ENCODE results near the gene SPRED2. TPM values are rescaled to one million over a fixed set of nuclear protein-coding genes. Genes with fewer than 3 reads are reported as not detected.

Gene SPRED2
- polyA plus RNA-seq, 1 donor from 2014 or later, result 5.3 TPM

GRCh38 chr2:65383541-65384488 is 48.6 kb downstream of the SPRED2 start:
- Histone ChIP-seq H2AFZ (ENCODE audit: low read depth, low read length) (no peak overlapping the region), H3K9me3 (ENCODE audit: low read length) (no peaks in the 10 kb centered on the region), H4K20me1 (ENCODE audit: insufficient read depth) (no peaks in the 10 kb centered on the region), H3K4me2 (ENCODE audit: low read length) (no peak overlapping the region), H3F3A (ENCODE audit: insufficient read depth, low read length, poor library complexity, severe bottlenecking) (no peaks in the 10 kb centered on the region), H3K27ac (ENCODE audit: low read length) (no peak overlapping the region), H3K9ac (ENCODE audit: low read length) (no peak overlapping the region), H3K27me3 (ENCODE audit: insufficient read depth, low read depth, low read length) (no peaks in the 10 kb centered on the region), H3K4me3 (ENCODE audit: low read length) (no peak overlapping the region), H3K36me3 (ENCODE audit: insufficient read depth, low read length) (no peaks in the 10 kb centered on the region), H3K79me2 (replicated peaks; ENCODE audit: insufficient read depth, low read length) (peaks cover 7% of the 10 kb centered on the region), H3K9me2 (ENCODE audit: insufficient read depth, low read length) (no peaks in the 10 kb centered on the region)
- no peak for TF ChIP-seq EZH2 (IDR thresholded peaks at IDR 0.05; ENCODE audit: borderline replicate concordance, insufficient read depth, low read length, poor library complexity, severe bottlenecking)
- no peak for TF ChIP-seq REST (IDR thresholded peaks at IDR 0.05; ENCODE audit: borderline replicate concordance)
- TF ChIP-seq EP300 (conservative IDR thresholded peaks at IDR 0.05; ENCODE audit: poor library complexity, severe bottlenecking), result no peak
- no peak for TF ChIP-seq TAF1 (IDR thresholded peaks at IDR 0.05; ENCODE audit: low read depth)
- TF ChIP-seq CTCF (IDR thresholded peaks at IDR 0.05; ENCODE audit: poor library complexity, severe bottlenecking), result no peak
- TF ChIP-seq SMC3 (conservative IDR thresholded peaks at IDR 0.05; ENCODE audit: poor library complexity), result no peak
- TF ChIP-seq POLR2AphosphoS5 (IDR thresholded peaks at IDR 0.05), result no peak
- TF ChIP-seq MXI1 (conservative IDR thresholded peaks at IDR 0.05; ENCODE audit: poor library complexity, severe bottlenecking), result no peak
- TF ChIP-seq RAD21 (conservative IDR thresholded peaks at IDR 0.05), result no peak

GRCh38 chr2:65382776-65383357 is 49.5 kb downstream of the SPRED2 start:
- TF ChIP-seq REST (IDR thresholded peaks at IDR 0.05; ENCODE audit: borderline replicate concordance) (no peak), EZH2 (IDR thresholded peaks at IDR 0.05; ENCODE audit: borderline replicate concordance, insufficient read depth, low read length, poor library complexity, severe bottlenecking) (no peak), TAF1 (IDR thresholded peaks at IDR 0.05; ENCODE audit: low read depth) (no peak), SMC3 (conservative IDR thresholded peaks at IDR 0.05; ENCODE audit: poor library complexity) (no peak), EP300 (conservative IDR thresholded peaks at IDR 0.05; ENCODE audit: poor library complexity, severe bottlenecking) (no peak), RAD21 (conservative IDR thresholded peaks at IDR 0.05) (no peak), POLR2AphosphoS5 (IDR thresholded peaks at IDR 0.05) (no peak)
- Histone ChIP-seq H3K4me2 (ENCODE audit: low read length) (no peak overlapping the region), H2AFZ (ENCODE audit: low read depth, low read length) (no peak overlapping the region), H3K36me3 (ENCODE audit: insufficient read depth, low read length) (no peaks in the 10 kb centered on the region), H3K9me3 (ENCODE audit: low read length) (no peaks in the 10 kb centered on the region), H3K27ac (ENCODE audit: low read length) (no peak overlapping the region), H3K4me3 (ENCODE audit: low read length) (no peak overlapping the region), H3K9ac (ENCODE audit: low read length) (no peak overlapping the region), H3K27me3 (ENCODE audit: insufficient read depth, low read depth, low read length) (no peaks in the 10 kb centered on the region), H3K79me2 (replicated peaks; ENCODE audit: insufficient read depth, low read length) (peaks cover 3% of the 10 kb centered on the region), H3F3A (ENCODE audit: insufficient read depth, low read length, poor library complexity, severe bottlenecking) (no peaks in the 10 kb centered on the region), H3K9me2 (ENCODE audit: insufficient read depth, low read length) (no peaks in the 10 kb centered on the region), H4K20me1 (ENCODE audit: insufficient read depth) (no peaks in the 10 kb centered on the region)
